ENCODE results near the gene ALOX5. TPM values are rescaled to one million over a fixed set of nuclear protein-coding genes. Genes with fewer than 3 reads are reported as not detected.

The ALOX5 gene
- total and polyA plus RNA-seq, 2 of the 4 experiments (the other 2 are of a cell fraction) = not detected

DNA sequence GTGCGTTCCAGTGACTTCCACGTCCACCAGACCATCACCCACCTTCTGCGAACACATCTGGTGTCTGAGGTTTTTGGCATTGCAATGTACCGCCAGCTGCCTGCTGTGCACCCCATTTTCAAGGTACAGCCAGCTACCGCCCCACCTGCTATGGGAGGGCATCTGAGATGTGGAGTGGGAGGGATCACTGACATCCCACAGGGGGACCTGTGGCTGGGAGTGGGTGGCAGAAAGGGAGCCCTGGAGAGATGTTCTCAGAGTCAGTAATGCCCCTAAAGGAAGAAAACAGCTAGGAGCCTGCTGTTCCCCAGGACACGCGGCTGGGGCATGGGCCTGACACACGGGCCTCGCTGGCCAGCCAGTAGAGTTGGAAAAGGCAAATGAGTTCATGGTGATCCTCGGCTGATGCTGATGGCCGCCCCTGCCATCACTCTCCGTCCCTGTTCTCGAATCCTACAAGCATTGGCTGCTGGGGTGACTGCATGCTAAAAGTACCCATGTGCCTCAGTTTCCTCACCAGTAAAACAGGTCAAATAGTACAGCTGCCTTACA is 66.6 kb downstream of the ALOX5 start:
- H4K91ac ChIP-seq (ENCODE audit: insufficient read depth, low read depth, low read length) = no peak overlapping the region
- no peaks in the 10 kb centered on the region for H3K9me1 ChIP-seq (ENCODE audit: insufficient read depth, low read length)
- H2BK15ac ChIP-seq (ENCODE audit: low read depth, low read length) = no peak overlapping the region
- no peak overlapping the region for H3K4ac ChIP-seq (ENCODE audit: low read depth, low read length)
- H2AK5ac ChIP-seq (ENCODE audit: low read depth, low read length) = no peak overlapping the region; the same call in 1 of the 2 replicates
- no peaks in the 10 kb centered on the region for H3K36me3 ChIP-seq (ENCODE audit: control insufficient read depth, insufficient read depth, low read length)
- no peak overlapping the region for H2AK9ac ChIP-seq (replicated peaks; ENCODE audit: low read depth, low read length, poor library complexity)
- H3K14ac ChIP-seq (replicated peaks; ENCODE audit: low read depth, low read length) = no peak overlapping the region
- dilution Hi-C loops (cut with HindIII; ENCODE audit: low sequenced_read_pairs, unreplicated experiment) (no loop called here), in situ Hi-C loops (cut with MboI; ENCODE audit: low sequenced_read_pairs) (no loop called here), intact Hi-C loops (cut with micrococcal nuclease) (no loop called here)
- no peak overlapping the region for H3K4me3 ChIP-seq (ENCODE audit: insufficient read depth, low read depth, low read length)
- H4K5ac ChIP-seq (ENCODE audit: low read depth, low read length) = no peak overlapping the region
- H3K9me3 ChIP-seq (ENCODE audit: control insufficient read depth, insufficient read depth, low read length) = no peaks in the 10 kb centered on the region
- H4K20me1 ChIP-seq (ENCODE audit: insufficient read depth, low read length) = no peaks in the 10 kb centered on the region
- H3K79me1 ChIP-seq (ENCODE audit: low read depth in 1 of 2, low read length in 2 of 2) = no peaks in the 10 kb centered on the region
- H3K27me3 ChIP-seq (ENCODE audit: control insufficient read depth, insufficient read depth, low read length) = peaks cover 7% of the 10 kb centered on the region; the same call in 1 of the 2 replicates
- ATAC-seq (ENCODE audit: low read depth) (no peak), DNase-seq (no peak)
- no peak overlapping the region for H3K27ac ChIP-seq (ENCODE audit: insufficient read depth, low read length)
- ChIA-PET CTCF (interaction anchor here (1.1 kb wide), 1 partner anchor 10 kb away, joined by 3 read pairs; no protein-coding TSS in a partner anchor), POLR2A (ENCODE audit: unreplicated experiment) (no interaction called here)
- H3K23ac ChIP-seq (ENCODE audit: low read depth, low read length) = no peak overlapping the region
- TF ChIP-seq MAFK (IDR thresholded peaks at IDR 0.05; ENCODE audit: low read depth, low read length) = no peak
- TF ChIP-seq MXI1 (IDR thresholded peaks at IDR 0.05; ENCODE audit: borderline replicate concordance, low read depth, low read length) = no peak
- TF ChIP-seq, protein P1, sequence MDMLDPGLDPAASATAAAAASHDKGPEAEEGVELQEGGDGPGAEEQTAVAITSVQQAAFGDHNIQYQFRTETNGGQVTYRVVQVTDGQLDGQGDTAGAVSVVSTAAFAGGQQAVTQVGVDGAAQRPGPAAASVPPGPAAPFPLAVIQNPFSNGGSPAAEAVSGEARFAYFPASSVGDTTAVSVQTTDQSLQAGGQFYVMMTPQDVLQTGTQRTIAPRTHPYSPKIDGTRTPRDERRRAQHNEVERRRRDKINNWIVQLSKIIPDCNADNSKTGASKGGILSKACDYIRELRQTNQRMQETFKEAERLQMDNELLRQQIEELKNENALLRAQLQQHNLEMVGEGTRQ (IDR thresholded peaks at IDR 0.05; ENCODE audit: low read depth, low read length) = no peak
- TF ChIP-seq SMC3 (IDR thresholded peaks at IDR 0.05; ENCODE audit: low read depth, low read length) = no peak
- no peak for TF ChIP-seq RCOR1 (IDR thresholded peaks at IDR 0.05; ENCODE audit: insufficient replicate concordance, low read length)
- no peak for TF ChIP-seq NFE2L2 (IDR thresholded peaks at IDR 0.05; ENCODE audit: low read depth, low read length)
- no peak for TF ChIP-seq FOS (IDR thresholded peaks at IDR 0.05; ENCODE audit: low read depth, low read length)
- TF ChIP-seq RAD21 (IDR thresholded peaks at IDR 0.05; ENCODE audit: low read length) = no peak
- no peak overlapping the region for H2AFZ ChIP-seq (replicated peaks; ENCODE audit: low read length, poor library complexity)
- no peak overlapping the region for H2BK20ac ChIP-seq (ENCODE audit: low read depth, low read length)
- WGBS, 2 experiments (ENCODE audit: extremely low coverage in 2 of 2, insufficient read length in 1 of 2) = 80% methylated on average over 1 of the region's 13 CpGs; no CpG with 5 or more reads in 1 of the 2 experiments
- H2BK120ac ChIP-seq (ENCODE audit: low read depth, low read length) = no peak overlapping the region
- no peak overlapping the region for H4K8ac ChIP-seq (ENCODE audit: low read depth in 2 of 2, low read length in 2 of 2)
- BruUV-seq (replicated peaks) = no TSS peak
- peaks cover 3% of the 10 kb centered on the region for H3K4me1 ChIP-seq (ENCODE audit: control insufficient read depth, insufficient read depth, low read length)
- no peak overlapping the region for H3K4me2 ChIP-seq (ENCODE audit: low read depth, low read length)
- H3K56ac ChIP-seq (ENCODE audit: extremely low read depth, insufficient read depth, low read length) = no peak overlapping the region
- H2BK5ac ChIP-seq (ENCODE audit: low read depth, low read length, poor library complexity, severe bottlenecking) = no peak overlapping the region
- no peak overlapping the region for H3K9ac ChIP-seq (ENCODE audit: low read depth, low read length)
- H3K18ac ChIP-seq (ENCODE audit: low read depth, low read length) = no peak overlapping the region

Measured in IMR-90 (cell line).